ENCODE data around the gene SPTY2D1. TPM values are rescaled to one million over a fixed set of nuclear protein-coding genes. Genes with fewer than 3 reads are reported as not detected.

The SPTY2D1 gene
- total and polyA plus RNA-seq, 4 donors, result 3.0 to 11.8 (median 7.3) TPM

Other genes with a start within 250 kb of the SPTY2D1 start
- 100 to 1,000 TPM; 215 to 799 TPM for gene LDHA, start 239.8 kb downstream of the SPTY2D1 start, total RNA-seq
- gene LDHA, start 239.8 kb downstream of the SPTY2D1 start, polyA plus RNA-seq, result 100 to 1,000 TPM; 491 to 911 TPM
- under 1 TPM in 1 of 2 donors, not detected in 1; 0.14 TPM for gene LDHC, start 222.0 kb downstream of the SPTY2D1 start, total RNA-seq
- 1 to 10 TPM; 1.1 to 2.6 TPM for gene LDHC, start 222.0 kb downstream of the SPTY2D1 start, polyA plus RNA-seq
- gene LDHAL6A, start 178.5 kb downstream of the SPTY2D1 start, total RNA-seq, result not detected
- under 1 TPM in 1 of 2 donors, not detected in 1; 0.28 TPM for gene LDHAL6A, start 178.5 kb downstream of the SPTY2D1 start, polyA plus RNA-seq
- gene TSG101, start 107.4 kb downstream of the SPTY2D1 start, total RNA-seq, result 10 to 100 TPM; 41.1 to 53.1 TPM
- gene TSG101, start 107.4 kb downstream of the SPTY2D1 start, polyA plus RNA-seq, result 10 to 100 TPM; 29.7 to 34.6 TPM
- 10 to 100 TPM in 1 of 2 donors, 1 to 10 TPM in 1; 7.7 to 15.5 TPM for gene UEVLD, start 45.6 kb downstream of the SPTY2D1 start, total RNA-seq
- 1 to 10 TPM; 5.7 TPM for gene UEVLD, start 45.6 kb downstream of the SPTY2D1 start, polyA plus RNA-seq
- under 1 TPM in 1 of 2 donors, not detected in 1; 0.08 TPM for gene MISFA, start 34.6 kb downstream of the SPTY2D1 start, total RNA-seq
- under 1 TPM; 0.05 to 0.82 TPM for gene MISFA, start 34.6 kb downstream of the SPTY2D1 start, polyA plus RNA-seq
- gene TMEM86A, start 64.4 kb upstream of the SPTY2D1 start, total RNA-seq, result 1 to 10 TPM; 2.0 to 2.7 TPM
- gene TMEM86A, start 64.4 kb upstream of the SPTY2D1 start, polyA plus RNA-seq, result 1 to 10 TPM; 1.8 to 2.1 TPM
- not detected for gene IGSF22, start 91.8 kb upstream of the SPTY2D1 start, total RNA-seq
- under 1 TPM; 0.12 to 0.26 TPM for gene IGSF22, start 91.8 kb upstream of the SPTY2D1 start, polyA plus RNA-seq
- not detected for gene PTPN5, start 157.5 kb upstream of the SPTY2D1 start, total RNA-seq
- gene PTPN5, start 157.5 kb upstream of the SPTY2D1 start, polyA plus RNA-seq, result not detected